ENCODE results near the gene ZNF490. TPM values are rescaled to one million over a fixed set of nuclear protein-coding genes. Genes with fewer than 3 reads are reported as not detected.
A peak's percentile ranks its signal among the peaks of the same experiment; 100 is the strongest.

The ZNF490 gene
- total and polyA plus RNA-seq, 2 donors (not counting 1 experiment from before 2014, with no cell fraction given), result 5.7 to 21.2 TPM

GRCh38 chr19:12611361-12611699, 717 bp upstream of the ZNF490 start:
- peaks cover 91% of the 10 kb centered on the region for H3K79me2 ChIP-seq (ENCODE audit: control insufficient read depth, insufficient read depth, low read length)
- ChIA-PET CTCF (interaction anchor here (0.9 to 1.4 kb wide), 6 partner anchors 29 to 116 kb away, joined by 3 to 8 read pairs (median 6); no protein-coding TSS in a partner anchor), POLR2A (interaction anchor here (0.6 to 2.0 kb wide), 6 partner anchors 22 to 183 kb away, joined by 3 to 14 read pairs (median 4); partner anchors contain the start of genes DHPS, MAN2B1 and WDR83)
- Mint-ChIP-seq H3K4me1 (peaks cover 59% of the 10 kb centered on the region), H3K9me3 (ENCODE audit: insufficient read depth) (no peaks in the 10 kb centered on the region), H3K4me3 (peak overlapping the region; percentile 100), H3K27ac (peak overlapping the region; percentile 100), H3K27me3 (no peaks in the 10 kb centered on the region)
- peaks cover 4 to 27% of the 10 kb centered on the region in 2 experiments for H3K36me3 ChIP-seq (replicated peaks in 1 of 2; ENCODE audit: control extremely low read depth in 1 of 2, control insufficient read depth in 1 of 2, extremely low read depth in 1 of 2, insufficient read depth in 2 of 2, low read length in 1 of 2)
- 0% methylated on average over 5 of the region's 10 CpGs for WGBS (ENCODE audit: insufficient coverage)
- no peak for DNase-seq
- H3K27me3 ChIP-seq (replicated peaks in 1 of 4; ENCODE audit: control extremely low read depth in 1 of 4, control insufficient read depth in 3 of 4, insufficient read depth in 4 of 4, low read length in 3 of 4), result no peaks in the 10 kb centered on the region
- H3K4me2 ChIP-seq (replicated peaks; ENCODE audit: low read depth, low read length, poor library complexity, severe bottlenecking), result peak overlapping the region; percentile 91
- H3K9ac ChIP-seq (ENCODE audit: low read length), result peak overlapping the region; percentile 96
- TF ChIP-seq EZH2 (IDR thresholded peaks at IDR 0.05; ENCODE audit: borderline replicate concordance, insufficient read depth, low read depth, low read length, poor library complexity, severe bottlenecking), result no peak
- TF ChIP-seq, protein P1, sequence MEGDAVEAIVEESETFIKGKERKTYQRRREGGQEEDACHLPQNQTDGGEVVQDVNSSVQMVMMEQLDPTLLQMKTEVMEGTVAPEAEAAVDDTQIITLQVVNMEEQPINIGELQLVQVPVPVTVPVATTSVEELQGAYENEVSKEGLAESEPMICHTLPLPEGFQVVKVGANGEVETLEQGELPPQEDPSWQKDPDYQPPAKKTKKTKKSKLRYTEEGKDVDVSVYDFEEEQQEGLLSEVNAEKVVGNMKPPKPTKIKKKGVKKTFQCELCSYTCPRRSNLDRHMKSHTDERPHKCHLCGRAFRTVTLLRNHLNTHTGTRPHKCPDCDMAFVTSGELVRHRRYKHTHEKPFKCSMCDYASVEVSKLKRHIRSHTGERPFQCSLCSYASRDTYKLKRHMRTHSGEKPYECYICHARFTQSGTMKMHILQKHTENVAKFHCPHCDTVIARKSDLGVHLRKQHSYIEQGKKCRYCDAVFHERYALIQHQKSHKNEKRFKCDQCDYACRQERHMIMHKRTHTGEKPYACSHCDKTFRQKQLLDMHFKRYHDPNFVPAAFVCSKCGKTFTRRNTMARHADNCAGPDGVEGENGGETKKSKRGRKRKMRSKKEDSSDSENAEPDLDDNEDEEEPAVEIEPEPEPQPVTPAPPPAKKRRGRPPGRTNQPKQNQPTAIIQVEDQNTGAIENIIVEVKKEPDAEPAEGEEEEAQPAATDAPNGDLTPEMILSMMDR (IDR thresholded peaks at IDR 0.05), result no peak
- H3K9me3 ChIP-seq (ENCODE audit: control extremely low read depth in 1 of 3, control insufficient read depth in 2 of 3, insufficient read depth in 1 of 3, low read length in 2 of 3), result peaks cover 0 to 3% (median 0%) of the 10 kb centered on the region in 3 donors
- H3K4me1 ChIP-seq (ENCODE audit: control insufficient read depth in 2 of 2, insufficient read depth in 2 of 2, low read length in 2 of 2), result peaks cover 56 to 78% of the 10 kb centered on the region in 2 donors
- H2AFZ ChIP-seq (ENCODE audit: insufficient read depth, low read depth, low read length, poor library complexity, severe bottlenecking), result peak overlapping the region; percentile 83
- intact Hi-C loops (cut with micrococcal nuclease), result loop anchor here (2.0 to 5.0 kb wide), 3 partner anchors 47 to 181 kb away; partner anchors contain the start of genes GET3 and JUNB
- peak overlapping the region; percentile 93 to 96 for H3K27ac ChIP-seq (ENCODE audit: low read length in 2 of 2)
- H3K4me3 ChIP-seq (ENCODE audit: control extremely low read depth in 1 of 5, extremely low read depth in 1 of 5, insufficient read depth in 1 of 5, low read depth in 2 of 5, low read length in 4 of 5), result peak overlapping the region; percentile 89 to 99 (median 98)
- H4K20me1 ChIP-seq (ENCODE audit: control insufficient read depth, insufficient read depth, low read length, poor library complexity, severe bottlenecking), result peaks cover 12% of the 10 kb centered on the region
- ATAC-seq (ENCODE audit: low read depth), result no peak

DNA sequence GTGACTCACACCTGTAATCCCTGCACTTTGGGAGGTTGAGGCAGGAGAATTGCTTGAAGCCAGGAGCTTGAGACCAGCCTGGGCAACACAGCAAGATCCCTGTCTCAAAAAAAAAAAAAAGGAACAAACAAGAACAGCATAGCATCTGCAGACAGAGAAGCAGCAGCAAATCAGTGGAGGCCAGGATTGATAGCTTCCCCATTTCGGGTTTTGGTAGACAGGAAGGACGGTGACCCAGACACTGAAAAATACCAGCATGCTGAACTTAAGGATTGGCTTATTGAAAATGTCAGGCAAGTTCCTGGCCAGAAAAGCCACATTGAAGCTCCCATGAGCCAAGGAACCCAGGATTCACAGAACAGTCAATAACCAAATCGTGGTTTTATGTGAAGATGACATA, 3.0 kb downstream of the ZNF490 start:
- CTCF ChIA-PET, result interaction anchor here (1.7 to 2.4 kb wide), 2 partner anchors 43 to 64 kb away, joined by 6 to 13 read pairs; no protein-coding TSS in a partner anchor
- DNase-seq (peak; percentile 32), ATAC-seq (ENCODE audit: low read depth) (no peak)
- Histone ChIP-seq H3K9me3 (ENCODE audit: control extremely low read depth in 1 of 3, control insufficient read depth in 2 of 3, insufficient read depth in 1 of 3, low read length in 2 of 3) (peaks cover 0 to 3% (median 0%) of the 10 kb centered on the region in 3 donors), H2AFZ (ENCODE audit: insufficient read depth, low read depth, low read length, poor library complexity, severe bottlenecking) (no peak overlapping the region), H3K9ac (ENCODE audit: low read length) (no peak overlapping the region), H3K27me3 (replicated peaks in 1 of 4; ENCODE audit: control extremely low read depth in 1 of 4, control insufficient read depth in 3 of 4, insufficient read depth in 4 of 4, low read length in 3 of 4) (no peaks in the 10 kb centered on the region), H3K4me1 (ENCODE audit: control insufficient read depth in 2 of 2, insufficient read depth in 2 of 2, low read length in 2 of 2) (peaks cover 41 to 54% of the 10 kb centered on the region in 2 donors), H3K27ac (ENCODE audit: low read length in 2 of 2) (peak overlapping the region in 1 of 2 donors; percentile 60), H3K36me3 (replicated peaks in 1 of 2; ENCODE audit: control extremely low read depth in 1 of 2, control insufficient read depth in 1 of 2, extremely low read depth in 1 of 2, insufficient read depth in 2 of 2, low read length in 1 of 2) (peaks cover 4 to 33% of the 10 kb centered on the region in 2 experiments), H3K4me2 (replicated peaks; ENCODE audit: low read depth, low read length, poor library complexity, severe bottlenecking) (peak overlapping the region; percentile 50), H3K4me3 (ENCODE audit: control extremely low read depth in 1 of 5, extremely low read depth in 1 of 5, insufficient read depth in 1 of 5, low read depth in 2 of 5, low read length in 4 of 5) (no peak overlapping the region), H3K79me2 (ENCODE audit: control insufficient read depth, insufficient read depth, low read length) (peaks cover 93% of the 10 kb centered on the region), H4K20me1 (ENCODE audit: control insufficient read depth, insufficient read depth, low read length, poor library complexity, severe bottlenecking) (no peaks in the 10 kb centered on the region)
- peak overlapping the region; percentile 41 for H3K4me3 Mint-ChIP-seq
- H3K27ac Mint-ChIP-seq, result peak overlapping the region; percentile 63
- POLR2A ChIA-PET, result interaction anchor here (0.6 to 0.7 kb wide), 4 partner anchors 9 to 205 kb away, joined by 3 to 9 read pairs (median 4); no protein-coding TSS in a partner anchor
- TF ChIP-seq, protein P1 (IDR thresholded peaks at IDR 0.05), result no peak
- TF ChIP-seq EZH2 (IDR thresholded peaks at IDR 0.05; ENCODE audit: borderline replicate concordance, insufficient read depth, low read depth, low read length, poor library complexity, severe bottlenecking), result no peak
- H3K4me1 Mint-ChIP-seq, result peaks cover 42% of the 10 kb centered on the region
- no peaks in the 10 kb centered on the region for H3K27me3 Mint-ChIP-seq
- WGBS (ENCODE audit: insufficient coverage), result 14% methylated on average over 2 of the region's 3 CpGs
- intact Hi-C loops (cut with micrococcal nuclease), result no loop called here
- H3K9me3 Mint-ChIP-seq (ENCODE audit: insufficient read depth), result no peaks in the 10 kb centered on the region

All from B cell (primary cell).